ENCODE measurements around the gene MT1F. TPM values are rescaled to one million over a fixed set of nuclear protein-coding genes. Genes with fewer than 3 reads are reported as not detected.

Gene MT1F
- total RNA-seq, 4 donors from 2014 or later = 1.7 to 4.6 TPM; not detected in 2

DNA sequence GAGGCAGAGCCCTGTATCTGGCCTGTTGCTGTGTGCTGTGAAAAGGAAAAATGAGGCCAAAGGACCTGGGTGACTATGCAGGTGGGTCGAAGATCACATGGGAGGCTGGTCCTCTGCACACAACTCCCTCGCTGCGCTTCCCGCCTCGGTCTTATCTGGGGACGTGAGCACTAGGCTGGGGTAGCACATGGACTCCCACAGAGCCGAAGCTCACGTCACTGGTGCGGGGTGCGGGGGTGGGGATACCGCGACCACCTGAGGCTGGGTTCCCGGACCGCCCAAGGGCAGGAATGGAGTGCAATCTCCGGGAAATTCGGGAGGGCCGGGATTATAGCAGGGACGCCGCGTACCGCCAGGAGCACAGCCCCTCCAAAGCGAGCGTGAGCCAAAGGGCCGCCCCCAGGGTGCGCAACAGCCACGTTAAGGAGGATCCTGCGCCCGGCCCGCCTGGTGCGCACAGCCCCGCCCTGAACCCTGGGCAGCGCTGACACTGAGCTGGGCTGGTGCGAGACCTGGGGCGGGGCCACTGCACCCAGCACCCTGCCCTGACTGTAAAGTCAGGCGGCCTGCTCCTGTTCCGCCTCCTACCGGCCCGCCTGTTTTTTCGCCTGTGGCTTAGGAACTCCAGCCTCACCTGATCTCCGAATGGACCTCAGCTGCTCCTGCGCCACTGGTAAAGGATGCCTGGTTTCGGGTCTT, 14.5 kb upstream of the MT1F start:
- Histone ChIP-seq H3K27me3 (peaks cover 91% of the 10 kb centered on the region), H3K4me1 (peaks cover 0 to 30% (median 17%) of the 10 kb centered on the region in 3 donors), H3K36me3 (no peaks in the 10 kb centered on the region), H3K27ac (peak overlapping the region in 3 of 4 donors; percentile 53 to 61 (median 58)), H3K4me3 (peak overlapping the region; percentile 32 to 45), H3K9me3 (no peaks in the 10 kb centered on the region)
- WGBS, 2 donors (ENCODE audit: low coverage in 1 of 2) = 80% methylated on average over 1 of the region's 42 CpGs; no CpG with 5 or more reads in 1 of the 2 donors
- TF ChIP-seq EP300 (IDR thresholded peaks at IDR 0.05) (no peak), POLR2AphosphoS5 (IDR thresholded peaks at IDR 0.05) (peak; percentile 66)
- TF ChIP-seq, protein P1, sequence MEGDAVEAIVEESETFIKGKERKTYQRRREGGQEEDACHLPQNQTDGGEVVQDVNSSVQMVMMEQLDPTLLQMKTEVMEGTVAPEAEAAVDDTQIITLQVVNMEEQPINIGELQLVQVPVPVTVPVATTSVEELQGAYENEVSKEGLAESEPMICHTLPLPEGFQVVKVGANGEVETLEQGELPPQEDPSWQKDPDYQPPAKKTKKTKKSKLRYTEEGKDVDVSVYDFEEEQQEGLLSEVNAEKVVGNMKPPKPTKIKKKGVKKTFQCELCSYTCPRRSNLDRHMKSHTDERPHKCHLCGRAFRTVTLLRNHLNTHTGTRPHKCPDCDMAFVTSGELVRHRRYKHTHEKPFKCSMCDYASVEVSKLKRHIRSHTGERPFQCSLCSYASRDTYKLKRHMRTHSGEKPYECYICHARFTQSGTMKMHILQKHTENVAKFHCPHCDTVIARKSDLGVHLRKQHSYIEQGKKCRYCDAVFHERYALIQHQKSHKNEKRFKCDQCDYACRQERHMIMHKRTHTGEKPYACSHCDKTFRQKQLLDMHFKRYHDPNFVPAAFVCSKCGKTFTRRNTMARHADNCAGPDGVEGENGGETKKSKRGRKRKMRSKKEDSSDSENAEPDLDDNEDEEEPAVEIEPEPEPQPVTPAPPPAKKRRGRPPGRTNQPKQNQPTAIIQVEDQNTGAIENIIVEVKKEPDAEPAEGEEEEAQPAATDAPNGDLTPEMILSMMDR (IDR thresholded peaks at IDR 0.05) = peak in 3 of 4 experiments; percentile 39 to 67 (median 45)
- peak; percentile 90 for ATAC-seq

DNA sequence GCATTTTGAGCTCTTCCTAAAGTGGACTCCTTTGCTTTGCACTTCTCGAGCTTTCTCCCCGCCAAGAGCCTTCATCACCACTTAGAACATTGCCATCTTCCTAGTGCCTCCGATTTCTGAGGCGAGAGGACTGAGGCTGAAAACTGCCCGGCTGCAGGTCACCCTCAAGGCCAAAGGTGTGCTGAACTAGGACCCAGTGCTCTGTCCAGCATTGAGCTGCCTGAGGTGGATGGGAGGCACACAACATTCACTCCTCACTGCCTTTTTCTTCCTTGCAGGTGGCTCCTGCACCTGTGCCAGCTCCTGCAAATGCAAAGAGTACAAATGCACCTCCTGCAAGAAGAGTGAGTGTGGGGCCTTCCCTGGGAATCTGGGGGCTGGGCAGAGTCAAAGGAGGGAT, 13.9 kb upstream of the MT1F start:
- ATAC-seq = no peak
- 60% methylated on average over 1 of the region's 5 CpGs; no CpG with 5 or more reads in 1 of the 2 donors for WGBS, 2 donors (ENCODE audit: low coverage in 1 of 2)
- TF ChIP-seq POLR2A (IDR thresholded peaks at IDR 0.05) (no peak), POLR2AphosphoS5 (IDR thresholded peaks at IDR 0.05) (no peak), EP300 (IDR thresholded peaks at IDR 0.05) (no peak)
- TF ChIP-seq, protein P1 (IDR thresholded peaks at IDR 0.05) = no peak
- no peaks in the 10 kb centered on the region for H3K9me3 ChIP-seq
- H3K36me3 ChIP-seq = no peaks in the 10 kb centered on the region
- H3K27ac ChIP-seq = peak overlapping the region in 1 of 4 donors; percentile 61
- H3K27me3 ChIP-seq = peaks cover 91% of the 10 kb centered on the region
- H3K4me3 ChIP-seq = peak overlapping the region in 1 of 2 donors; percentile 45
- peaks cover 0 to 24% (median 11%) of the 10 kb centered on the region in 3 donors for H3K4me1 ChIP-seq

DNA sequence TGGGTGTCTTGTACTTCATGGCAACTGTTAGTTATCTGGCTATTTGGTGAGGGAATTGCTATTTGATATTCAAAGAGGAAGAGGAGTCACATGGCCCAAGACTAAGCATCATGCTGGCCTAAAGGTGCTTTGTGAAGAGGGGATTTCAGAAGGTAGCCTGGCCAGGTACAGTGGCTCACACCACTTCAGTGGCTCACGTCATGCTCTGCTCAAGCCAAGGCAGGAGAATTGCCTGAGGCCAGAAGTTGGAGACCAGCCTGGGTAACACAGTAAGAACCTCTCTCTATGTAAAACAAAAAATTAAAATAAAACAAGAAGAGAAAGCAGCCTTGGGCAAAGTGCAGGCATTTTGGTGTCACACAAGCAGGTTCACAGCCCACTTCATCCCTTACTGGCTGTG, 12.4 kb upstream of the MT1F start:
- peaks cover 0 to 18% (median 10%) of the 10 kb centered on the region in 3 donors for H3K4me1 ChIP-seq
- peaks cover 89% of the 10 kb centered on the region for H3K27me3 ChIP-seq
- no peak overlapping the region for H3K4me3 ChIP-seq
- ATAC-seq = no peak
- no peak overlapping the region for H3K27ac ChIP-seq
- no peaks in the 10 kb centered on the region for H3K36me3 ChIP-seq
- 100% methylated on average over 1 of the region's 1 CpG; no CpG with 5 or more reads in 1 of the 2 donors for WGBS, 2 donors (ENCODE audit: low coverage in 1 of 2)
- TF ChIP-seq POLR2AphosphoS5 (IDR thresholded peaks at IDR 0.05) (no peak), EP300 (IDR thresholded peaks at IDR 0.05) (no peak), POLR2A (IDR thresholded peaks at IDR 0.05) (no peak)
- TF ChIP-seq, protein P1 (IDR thresholded peaks at IDR 0.05) = no peak
- no peaks in the 10 kb centered on the region for H3K9me3 ChIP-seq

DNA sequence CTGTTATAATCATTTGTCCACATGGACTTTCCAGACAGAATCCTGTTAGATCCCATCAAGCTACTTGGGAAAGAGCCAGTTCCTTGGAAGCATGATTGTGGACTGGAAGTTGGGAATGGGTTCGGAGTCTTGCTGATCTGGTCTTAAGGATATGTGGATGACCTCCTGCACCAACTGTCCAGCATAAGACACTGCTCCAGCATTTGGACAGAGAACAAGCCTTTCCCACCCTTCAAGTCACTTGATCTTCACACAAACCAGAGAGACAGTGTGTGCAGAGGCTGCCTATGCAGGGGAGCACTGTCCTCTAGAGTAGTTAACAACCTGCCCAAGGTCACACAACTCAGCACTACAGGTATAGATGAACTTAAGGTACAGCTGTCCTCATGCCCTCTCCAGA, 11.9 kb upstream of the MT1F start:
- Histone ChIP-seq H3K36me3 (no peaks in the 10 kb centered on the region), H3K4me1 (peaks cover 0 to 18% (median 10%) of the 10 kb centered on the region in 3 donors), H3K4me3 (no peak overlapping the region), H3K9me3 (no peaks in the 10 kb centered on the region), H3K27me3 (peaks cover 86% of the 10 kb centered on the region), H3K27ac (no peak overlapping the region)
- no peak for TF ChIP-seq POLR2AphosphoS5 (IDR thresholded peaks at IDR 0.05)
- no peak for TF ChIP-seq EP300 (IDR thresholded peaks at IDR 0.05)
- no peak for TF ChIP-seq POLR2A (IDR thresholded peaks at IDR 0.05)
- TF ChIP-seq, protein P1 (IDR thresholded peaks at IDR 0.05) = no peak
- 0% methylated on average over 1 of the region's 1 CpG for WGBS, 2 donors (ENCODE audit: low coverage in 1 of 2)
- no peak for ATAC-seq

Data from gastroesophageal sphincter (tissue), 4 donors.